Measurements from ENCODE around the gene MLPH. TPM values are rescaled to one million over a fixed set of nuclear protein-coding genes. Genes with fewer than 3 reads are reported as not detected.

The MLPH gene
- total and polyA plus RNA-seq, 12 donors, result 9.7 to 60.0 (median 40.8) TPM

DNA sequence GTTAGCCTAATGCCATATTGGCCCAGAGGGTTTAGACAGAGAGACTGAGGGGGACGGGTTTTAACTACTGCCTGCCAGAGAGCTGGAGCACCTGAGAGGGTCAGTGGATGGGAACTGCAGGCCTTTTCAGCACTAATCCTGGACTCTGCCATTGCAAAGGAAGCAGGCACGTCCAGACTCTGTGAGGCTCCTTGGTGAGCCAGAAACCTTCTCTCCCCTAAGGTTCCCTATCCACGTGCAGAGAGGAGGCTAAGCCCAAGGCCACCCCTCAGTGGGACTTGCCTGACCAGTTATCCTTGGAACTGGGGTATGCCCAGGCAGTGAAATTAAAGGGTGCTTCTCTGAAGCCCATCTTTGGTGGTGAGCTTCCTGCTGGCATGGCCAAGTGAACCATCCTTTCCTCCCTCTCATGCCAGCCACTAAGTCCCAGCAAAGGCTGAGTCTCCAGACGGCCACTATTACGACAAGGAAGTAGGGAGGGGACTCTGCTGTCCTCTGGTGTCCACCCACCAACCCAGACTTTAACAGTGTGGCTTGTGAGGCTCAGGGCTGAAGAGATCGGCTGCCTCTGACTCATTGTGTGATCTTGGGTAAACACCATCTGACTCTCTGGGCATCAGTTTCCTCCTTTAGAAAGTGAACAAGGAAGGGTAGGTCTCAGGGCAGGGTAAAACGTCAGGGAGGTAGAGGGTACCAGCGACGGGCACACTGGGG, 3.9 kb upstream of the MLPH start:
- Histone ChIP-seq H3K4me1 (peaks cover 0 to 51% (median 24%) of the 10 kb centered on the region in 9 donors), H3K4me3 (no peak overlapping the region), H3K9me3 (no peaks in the 10 kb centered on the region), H3K27ac (peak overlapping the region; percentile 15 to 85 (median 74)), H3K27me3 (peaks cover 0 to 36% (median 18%) of the 10 kb centered on the region in 7 donors), H3K36me3 (no peaks in the 10 kb centered on the region)
- ATAC-seq (peak in 1 of 8 donors; percentile 4), DNase-seq (no peak)
- intact Hi-C loops (cut with DNase I), result no loop called here
- WGBS, 2 donors, result 66 to 73% methylated on average over 9 of the region's 9 CpGs
- TF ChIP-seq, protein P1, sequence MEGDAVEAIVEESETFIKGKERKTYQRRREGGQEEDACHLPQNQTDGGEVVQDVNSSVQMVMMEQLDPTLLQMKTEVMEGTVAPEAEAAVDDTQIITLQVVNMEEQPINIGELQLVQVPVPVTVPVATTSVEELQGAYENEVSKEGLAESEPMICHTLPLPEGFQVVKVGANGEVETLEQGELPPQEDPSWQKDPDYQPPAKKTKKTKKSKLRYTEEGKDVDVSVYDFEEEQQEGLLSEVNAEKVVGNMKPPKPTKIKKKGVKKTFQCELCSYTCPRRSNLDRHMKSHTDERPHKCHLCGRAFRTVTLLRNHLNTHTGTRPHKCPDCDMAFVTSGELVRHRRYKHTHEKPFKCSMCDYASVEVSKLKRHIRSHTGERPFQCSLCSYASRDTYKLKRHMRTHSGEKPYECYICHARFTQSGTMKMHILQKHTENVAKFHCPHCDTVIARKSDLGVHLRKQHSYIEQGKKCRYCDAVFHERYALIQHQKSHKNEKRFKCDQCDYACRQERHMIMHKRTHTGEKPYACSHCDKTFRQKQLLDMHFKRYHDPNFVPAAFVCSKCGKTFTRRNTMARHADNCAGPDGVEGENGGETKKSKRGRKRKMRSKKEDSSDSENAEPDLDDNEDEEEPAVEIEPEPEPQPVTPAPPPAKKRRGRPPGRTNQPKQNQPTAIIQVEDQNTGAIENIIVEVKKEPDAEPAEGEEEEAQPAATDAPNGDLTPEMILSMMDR (IDR thresholded peaks at IDR 0.05), result peak in 2 of 9 donors; percentile 13 to 21

DNA sequence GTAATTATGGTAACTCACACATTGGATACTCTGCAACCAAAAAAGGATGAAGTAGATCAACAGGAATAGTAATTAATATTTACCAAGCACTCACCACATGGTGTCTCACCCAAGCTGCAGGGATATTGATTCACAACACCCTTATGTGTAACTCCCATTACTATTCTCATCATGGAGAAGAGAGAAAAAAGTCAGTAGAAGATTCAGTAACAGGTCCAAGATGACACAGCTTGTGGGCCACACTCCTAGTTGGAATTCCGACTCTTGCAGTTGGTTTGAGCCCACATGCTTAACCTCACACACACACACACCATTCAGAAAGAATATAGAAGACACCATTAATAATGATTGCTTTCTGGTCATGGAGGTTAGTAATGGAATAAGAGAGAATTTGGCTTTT, 1.7 kb upstream of the MLPH start:
- TF ChIP-seq, protein P1 (IDR thresholded peaks at IDR 0.05), result no peak
- Histone ChIP-seq H3K9me3 (peaks cover 0 to under 1% (median 0%) of the 10 kb centered on the region in 11 donors), H3K27ac (no peak overlapping the region), H3K36me3 (no peaks in the 10 kb centered on the region), H3K27me3 (peaks cover 0 to 41% (median 23%) of the 10 kb centered on the region in 7 donors), H3K4me3 (no peak overlapping the region), H3K4me1 (peaks cover 6 to 60% (median 25%) of the 10 kb centered on the region in 9 donors)
- ATAC-seq (no peak), DNase-seq (no peak)
- 100% methylated on average over 1 of the region's 1 CpG for WGBS, 2 donors
- intact Hi-C loops (cut with DNase I), result no loop called here

DNA sequence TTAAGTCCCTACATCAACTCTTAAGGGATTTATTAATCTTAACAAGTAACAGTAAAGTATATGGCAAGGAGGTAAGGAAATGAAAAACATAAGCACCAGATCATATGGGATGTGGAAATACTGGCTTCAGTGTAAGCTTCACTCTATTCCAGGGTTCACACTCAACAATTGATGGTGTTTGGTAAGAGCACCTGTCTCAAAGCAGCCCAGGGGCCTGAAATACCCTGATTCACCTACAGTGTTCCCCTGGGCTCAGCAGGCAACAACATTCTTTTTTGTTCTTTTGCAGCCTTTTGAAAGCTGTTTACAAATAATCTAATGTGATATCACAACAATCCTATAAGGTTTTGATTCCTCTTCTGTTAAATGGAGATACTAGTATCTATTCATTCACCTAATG, 1.2 kb upstream of the MLPH start:
- Histone ChIP-seq H3K27me3 (peaks cover 0 to 41% (median 23%) of the 10 kb centered on the region in 7 donors), H3K36me3 (no peaks in the 10 kb centered on the region), H3K27ac (no peak overlapping the region), H3K4me1 (peaks cover 7 to 60% (median 25%) of the 10 kb centered on the region in 9 donors), H3K4me3 (peak overlapping the region in 6 of 10 donors; percentile 51 to 63 (median 60)), H3K9me3 (peaks cover 0 to 6% (median 0%) of the 10 kb centered on the region in 11 donors)
- TF ChIP-seq, protein P1 (IDR thresholded peaks at IDR 0.05), result no peak
- DNase-seq (no peak), ATAC-seq (no peak)
- intact Hi-C loops (cut with DNase I), result no loop called here

DNA sequence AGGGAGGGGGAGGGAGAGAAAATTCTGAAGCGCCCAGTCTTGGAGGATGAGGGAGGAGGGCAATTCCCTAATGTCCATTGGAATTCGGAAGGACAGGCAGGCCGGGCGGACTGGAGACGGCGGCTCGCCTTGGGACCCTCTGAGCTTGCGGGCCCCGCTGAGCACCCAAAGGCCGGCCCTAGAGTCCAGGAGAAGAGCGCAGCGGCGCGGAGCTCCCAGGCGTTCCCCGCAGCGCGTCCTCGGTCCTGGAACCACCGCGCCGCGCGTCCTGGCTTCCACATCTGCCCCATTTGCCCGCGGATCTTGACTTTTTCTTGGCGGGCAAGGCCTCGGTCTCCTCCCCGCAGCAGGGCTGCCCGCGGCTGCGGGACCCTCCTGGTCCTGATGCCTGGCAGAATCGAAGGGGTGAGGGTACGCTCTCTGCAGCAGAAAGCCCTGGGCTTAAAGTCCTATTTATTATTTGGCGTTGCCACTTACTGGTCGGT, 675 bp upstream of the MLPH start:
- Histone ChIP-seq H3K27ac (peak overlapping the region in 4 of 10 donors; percentile 27 to 84 (median 70)), H3K27me3 (peaks cover 0 to 41% (median 23%) of the 10 kb centered on the region in 7 donors), H3K9me3 (peaks cover 0 to 11% (median 4%) of the 10 kb centered on the region in 11 donors), H3K36me3 (no peaks in the 10 kb centered on the region), H3K4me3 (peak overlapping the region; percentile 35 to 63 (median 54)), H3K4me1 (peaks cover 7 to 60% (median 25%) of the 10 kb centered on the region in 9 donors)
- DNase-seq, result no peak
- TF ChIP-seq, protein P1 (IDR thresholded peaks at IDR 0.05), result no peak
- ATAC-seq, result peak in 4 of 8 donors; percentile 11 to 25 (median 20)
- intact Hi-C loops (cut with DNase I), result no loop called here
- 3 to 4% methylated on average over 36 of the region's 36 CpGs for whole genome bisulfite sequencing, 2 donors

Data from heart right ventricle (tissue), 16 donors.